K562 (cell line): ENCODE results near the gene MXRA7. TPM values are rescaled to one million over a fixed set of nuclear protein-coding genes. Genes with fewer than 3 reads are reported as not detected.
A peak's percentile ranks its signal among the peaks of the same experiment; 100 is the strongest.

Source experiments
- FOXP4 ChIP-seq: sonication (generic); formaldehyde crosslinking; IDR thresholded peaks from 2 replicates; pipeline ENCODE4 v1.8.0; 2022; ENCODE audit warnings: mild to moderate bottlenecking, missing genetic modification reagents, borderline replicate concordance
- MITF ChIP-seq: IDR thresholded peaks from 2 replicates; pipeline ENCODE4 v1.6.1; 2014; ENCODE audit warnings: antibody characterized with exemption
- PML ChIP-seq: IDR thresholded peaks from 2 replicates; pipeline ENCODE4 v1.6.1; 2012; ENCODE audit warnings: low read length, inconsistent platforms
- POLR2A ChIP-seq: fragments of 450-650 bp; conservative IDR thresholded peaks from 2 replicates; pipeline ENCODE4 v1.6.1; 2016
- RAD21 ChIP-seq, 2 experiments: fragments of 250-450 bp in 1 of 2; fragments of 450-650 bp in 1 of 2; sonication (Bioruptor Pico) in 1 of 2; formaldehyde crosslinking in 1 of 2; IDR thresholded peaks in 1 of 2; conservative IDR thresholded peaks in 1 of 2; 2 replicates each; pipeline versions ENCODE4 v1.4.0 to v1.8.0; 2020 to 2022; ENCODE audit warnings: mild to moderate bottlenecking in 2 of 2, moderate library complexity in 1 of 2
- SIN3B ChIP-seq: fragments of 450-650 bp; IDR thresholded peaks from 2 replicates; pipeline ENCODE4 v1.6.1; 2017; ENCODE audit warnings: low read depth, mild to moderate bottlenecking, moderate library complexity
- SUPT5H ChIP-seq: fragments of 450-650 bp; IDR thresholded peaks from 2 replicates; pipeline ENCODE4 v1.6.1; 2016
- ZBTB12 ChIP-seq: fragments of 250-450 bp; sonication (Bioruptor Pico); IDR thresholded peaks from 2 replicates; pipeline ENCODE4 v1.4.0; 2020
- ZBTB43 ChIP-seq: sonication (generic); formaldehyde crosslinking; IDR thresholded peaks from 2 replicates; pipeline ENCODE4 v1.8.0; 2023; ENCODE audit warnings: mild to moderate bottlenecking, missing genetic modification reagents
- ZNF232 ChIP-seq: sonication (generic); formaldehyde crosslinking; IDR thresholded peaks from 2 replicates; pipeline ENCODE4 v1.8.0; 2022; ENCODE audit warnings: mild to moderate bottlenecking, missing genetic modification reagents
- ZNF79 ChIP-seq: fragments of 250-450 bp; sonication (Bioruptor Pico); IDR thresholded peaks from 2 replicates; pipeline ENCODE4 v1.4.0; 2020; ENCODE audit warnings: low read depth, mild to moderate bottlenecking, moderate library complexity
- polyA plus RNA-seq, 8 experiments: library from polyadenylated mRNA; depleted of rRNA in 4 of 8; stranded (reverse) in 5 of 8; unstranded in 3 of 8; fragments of >200 nt; fragmentation: Nextera tagmentation in 2 of 8; fragmentation: Illumina TruSeq in 1 of 8; extraction: Ambion mirVana in 2 of 8; extraction: Trizol in 1 of 8; gene quantifications; 2 replicates each; pipeline versions ENCODE4 v1.2.1 to v1.2.3, GENCODE V29; 2011 to 2014; ENCODE audit warnings: inconsistent platforms in 1 of 8, missing spikeins in 1 of 8
- total RNA-seq, 7 experiments: library from RNA; depleted of rRNA in 6 of 7; stranded (reverse); fragments of >200 nt in 6 of 7; fragmentation: Illumina TruSeq in 2 of 7; extraction: Trizol in 2 of 7; gene quantifications; 2 replicates each; pipeline versions ENCODE4 v1.2.1 to v1.2.3, GENCODE V29; 2011 to 2021; ENCODE audit warnings: low replicate concordance in 1 of 7
- TF ChIP-seq, protein P1 (sequence below), 2 experiments: fragments of 200-800 bp in 1 of 2; sonication (Bioruptor generic) in 1 of 2; sonication (generic) in 1 of 2; formaldehyde crosslinking in 1 of 2; IDR thresholded peaks in 1 of 2; conservative IDR thresholded peaks in 1 of 2; 2 replicates each; pipeline versions ENCODE4 v1.5.0 to v1.6.1; 2016 to 2020; ENCODE audit warnings: missing compliant biosample characterization in 1 of 2, missing genetic modification characterization in 1 of 2, missing genetic modification reagents in 1 of 2
- TF ChIP-seq, protein P2 (sequence below): sonication (generic); formaldehyde crosslinking; IDR thresholded peaks from 2 replicates; pipeline ENCODE4 v1.8.0; 2022; ENCODE audit warnings: mild to moderate bottlenecking, missing genetic modification reagents
- TF ChIP-seq, protein P3 (sequence below): fragments of 450-650 bp; IDR thresholded peaks from 2 replicates; pipeline ENCODE4 v1.7.0; 2016; ENCODE audit warnings: borderline replicate concordance

MXRA7 gene
- total and polyA plus RNA-seq, 9 of the 15 experiments (the other 6 are each of a cell fraction or from before 2014, with no cell fraction given): 2.6 to 38.4 (median 14.3) TPM

GRCh38 chr17:76737082-76737675 is 26.4 kb upstream of the MXRA7 start, which contains the start of gene SRSF2 (continued):
- TF ChIP-seq ZNF232 (CRISPR knock-in tag): peak; percentile 82; the same call in 1 of the 2 replicates
- TF ChIP-seq, protein P1, sequence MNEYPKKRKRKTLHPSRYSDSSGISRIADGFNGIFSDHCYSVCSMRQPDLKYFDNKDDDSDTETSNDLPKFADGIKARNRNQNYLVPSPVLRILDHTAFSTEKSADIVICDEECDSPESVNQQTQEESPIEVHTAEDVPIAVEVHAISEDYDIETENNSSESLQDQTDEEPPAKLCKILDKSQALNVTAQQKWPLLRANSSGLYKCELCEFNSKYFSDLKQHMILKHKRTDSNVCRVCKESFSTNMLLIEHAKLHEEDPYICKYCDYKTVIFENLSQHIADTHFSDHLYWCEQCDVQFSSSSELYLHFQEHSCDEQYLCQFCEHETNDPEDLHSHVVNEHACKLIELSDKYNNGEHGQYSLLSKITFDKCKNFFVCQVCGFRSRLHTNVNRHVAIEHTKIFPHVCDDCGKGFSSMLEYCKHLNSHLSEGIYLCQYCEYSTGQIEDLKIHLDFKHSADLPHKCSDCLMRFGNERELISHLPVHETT (CRISPR knock-in tag; conservative IDR thresholded peaks at IDR 0.05 in 1 of 2, IDR thresholded peaks at IDR 0.05 in 1 of 2): no peak
- peak; percentile 93 for TF ChIP-seq FOXP4 (CRISPR knock-in tag)
- TF ChIP-seq RAD21 (CRISPR knock-in tag; conservative IDR thresholded peaks at IDR 0.05 in 1 of 2, IDR thresholded peaks at IDR 0.05 in 1 of 2): no peak
- no peak for TF ChIP-seq ZBTB12 (CRISPR knock-in tag)
- TF ChIP-seq ZNF79 (CRISPR knock-in tag): no peak
- peak; percentile 54 for TF ChIP-seq SIN3B
- TF ChIP-seq SUPT5H: peak; percentile 100
- peak; percentile 85; the same call in 1 of the 2 replicates for TF ChIP-seq ZBTB43 (CRISPR knock-in tag)
- TF ChIP-seq, protein P2, sequence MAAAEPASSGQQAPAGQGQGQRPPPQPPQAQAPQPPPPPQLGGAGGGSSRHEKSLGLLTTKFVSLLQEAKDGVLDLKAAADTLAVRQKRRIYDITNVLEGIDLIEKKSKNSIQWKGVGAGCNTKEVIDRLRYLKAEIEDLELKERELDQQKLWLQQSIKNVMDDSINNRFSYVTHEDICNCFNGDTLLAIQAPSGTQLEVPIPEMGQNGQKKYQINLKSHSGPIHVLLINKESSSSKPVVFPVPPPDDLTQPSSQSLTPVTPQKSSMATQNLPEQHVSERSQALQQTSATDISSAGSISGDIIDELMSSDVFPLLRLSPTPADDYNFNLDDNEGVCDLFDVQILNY (CRISPR knock-in tag): peak; percentile 85; the same call in 1 of the 2 replicates
- 0 out of 2 replicates have a peak, but pooled peaks have one; percentile 33 for TF ChIP-seq MITF
- peak; percentile 95 for TF ChIP-seq PML
- TF ChIP-seq POLR2A: peak; percentile 100
- TF ChIP-seq, protein P3, sequence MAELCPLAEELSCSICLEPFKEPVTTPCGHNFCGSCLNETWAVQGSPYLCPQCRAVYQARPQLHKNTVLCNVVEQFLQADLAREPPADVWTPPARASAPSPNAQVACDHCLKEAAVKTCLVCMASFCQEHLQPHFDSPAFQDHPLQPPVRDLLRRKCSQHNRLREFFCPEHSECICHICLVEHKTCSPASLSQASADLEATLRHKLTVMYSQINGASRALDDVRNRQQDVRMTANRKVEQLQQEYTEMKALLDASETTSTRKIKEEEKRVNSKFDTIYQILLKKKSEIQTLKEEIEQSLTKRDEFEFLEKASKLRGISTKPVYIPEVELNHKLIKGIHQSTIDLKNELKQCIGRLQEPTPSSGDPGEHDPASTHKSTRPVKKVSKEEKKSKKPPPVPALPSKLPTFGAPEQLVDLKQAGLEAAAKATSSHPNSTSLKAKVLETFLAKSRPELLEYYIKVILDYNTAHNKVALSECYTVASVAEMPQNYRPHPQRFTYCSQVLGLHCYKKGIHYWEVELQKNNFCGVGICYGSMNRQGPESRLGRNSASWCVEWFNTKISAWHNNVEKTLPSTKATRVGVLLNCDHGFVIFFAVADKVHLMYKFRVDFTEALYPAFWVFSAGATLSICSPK: no peak
